Adrenal gland (tissue), 5 donors: ENCODE results near the gene INO80.

Source experiments
- POLR2A ChIP-seq, 2 donors: fragments of 450-650 bp; IDR thresholded peaks; one replicate each; pipeline ENCODE4 v1.6.1; 2017; ENCODE audit warnings: antibody characterized with exemption in 2 of 2, mild to moderate bottlenecking in 2 of 2, moderate library complexity in 1 of 2
- TF ChIP-seq, protein P1 (sequence below), 6 experiments: fragments of 450-650 bp in 4 of 6; fragments of 200-600 bp in 2 of 6; sonication (generic) in 1 of 6; IDR thresholded peaks; 1 replicate in 5 of 6; 2 replicates in 1 of 6; pipeline versions ENCODE4 v1.5.1 to v1.8.0; 2016 to 2021; ENCODE audit warnings: antibody characterized with exemption in 6 of 6, mild to moderate bottlenecking in 2 of 6, moderate library complexity in 1 of 6
- donor health status: DM: no; HTN: no; CAD: no.

DNA sequence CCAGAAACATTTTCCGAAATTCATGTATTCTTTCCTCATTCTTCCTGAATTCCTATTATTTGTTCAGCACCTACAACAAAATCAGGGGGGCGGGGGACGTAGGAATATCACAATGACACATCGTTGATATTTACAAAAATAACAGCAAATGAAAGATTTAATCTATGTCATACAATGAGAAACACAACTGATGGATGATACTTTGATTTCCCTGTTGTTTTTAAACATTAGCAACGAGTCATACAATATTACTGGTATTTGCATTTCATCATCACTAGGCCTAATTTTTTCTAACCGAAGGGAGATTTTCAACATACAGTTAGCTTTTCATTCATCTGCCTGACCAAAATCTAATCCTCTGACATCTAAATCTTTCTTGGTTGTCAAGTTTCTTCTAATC lies 45.3 kb upstream of the INO80 start:
- TF ChIP-seq, protein P1, sequence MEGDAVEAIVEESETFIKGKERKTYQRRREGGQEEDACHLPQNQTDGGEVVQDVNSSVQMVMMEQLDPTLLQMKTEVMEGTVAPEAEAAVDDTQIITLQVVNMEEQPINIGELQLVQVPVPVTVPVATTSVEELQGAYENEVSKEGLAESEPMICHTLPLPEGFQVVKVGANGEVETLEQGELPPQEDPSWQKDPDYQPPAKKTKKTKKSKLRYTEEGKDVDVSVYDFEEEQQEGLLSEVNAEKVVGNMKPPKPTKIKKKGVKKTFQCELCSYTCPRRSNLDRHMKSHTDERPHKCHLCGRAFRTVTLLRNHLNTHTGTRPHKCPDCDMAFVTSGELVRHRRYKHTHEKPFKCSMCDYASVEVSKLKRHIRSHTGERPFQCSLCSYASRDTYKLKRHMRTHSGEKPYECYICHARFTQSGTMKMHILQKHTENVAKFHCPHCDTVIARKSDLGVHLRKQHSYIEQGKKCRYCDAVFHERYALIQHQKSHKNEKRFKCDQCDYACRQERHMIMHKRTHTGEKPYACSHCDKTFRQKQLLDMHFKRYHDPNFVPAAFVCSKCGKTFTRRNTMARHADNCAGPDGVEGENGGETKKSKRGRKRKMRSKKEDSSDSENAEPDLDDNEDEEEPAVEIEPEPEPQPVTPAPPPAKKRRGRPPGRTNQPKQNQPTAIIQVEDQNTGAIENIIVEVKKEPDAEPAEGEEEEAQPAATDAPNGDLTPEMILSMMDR (IDR thresholded peaks at IDR 0.05) = no peak
- TF ChIP-seq POLR2A (IDR thresholded peaks at IDR 0.05) = no peak
